Sigmoid colon (tissue), 4 donors: ENCODE measurements around the gene PDX1.

Source experiments
- POLR2A ChIP-seq, 2 donors: fragments of 450-650 bp; IDR thresholded peaks; one replicate each; pipeline ENCODE4 v1.6.1; 2016; ENCODE audit warnings: antibody characterized with exemption in 2 of 2, mild to moderate bottlenecking in 2 of 2, moderate library complexity in 2 of 2
- POLR2AphosphoS5 ChIP-seq, 4 donors: sonication (generic); formaldehyde crosslinking; IDR thresholded peaks; one replicate each; pipeline ENCODE4 v1.6.1; 2017; ENCODE audit warnings: antibody characterized with exemption in 4 of 4

DNA sequence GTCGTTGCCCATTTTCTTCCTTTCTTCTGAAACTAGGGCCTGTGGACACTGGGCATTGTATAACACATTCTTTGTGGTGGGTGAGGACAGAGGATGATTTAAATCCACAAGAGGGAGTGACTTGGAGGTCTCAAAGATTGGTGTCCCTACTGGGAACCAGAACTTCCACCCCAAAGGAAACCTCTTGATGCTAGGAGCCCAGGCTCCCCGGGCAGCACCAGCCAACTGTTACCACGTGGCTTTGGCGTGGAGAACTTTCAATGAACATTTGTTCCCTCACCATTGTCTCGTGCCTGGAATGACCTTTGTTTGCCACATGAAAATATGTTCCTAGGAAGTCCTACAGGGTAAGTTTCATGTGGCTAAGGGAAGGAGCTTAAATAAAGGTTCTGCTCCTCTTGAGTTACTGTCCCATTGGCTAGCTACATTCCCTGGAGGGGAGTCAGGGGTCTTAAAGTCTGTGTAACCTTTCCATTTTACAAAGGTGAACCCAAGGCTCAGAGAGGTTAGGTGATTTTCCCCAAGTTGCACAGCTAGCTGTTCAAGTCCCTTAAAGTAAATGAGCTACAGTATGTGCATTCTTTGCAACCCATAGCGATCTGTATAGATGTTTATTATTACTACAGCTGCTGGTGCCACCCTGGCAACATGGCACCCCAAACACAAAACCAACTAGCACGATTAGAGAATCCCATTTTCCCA lies 54.3 kb downstream of the PDX1 start:
- no peak for TF ChIP-seq POLR2A (IDR thresholded peaks at IDR 0.05)
- TF ChIP-seq POLR2AphosphoS5 (IDR thresholded peaks at IDR 0.05): no peak
